Measurements from ENCODE around the gene SLC6A11.

Gene SLC6A11

DNA sequence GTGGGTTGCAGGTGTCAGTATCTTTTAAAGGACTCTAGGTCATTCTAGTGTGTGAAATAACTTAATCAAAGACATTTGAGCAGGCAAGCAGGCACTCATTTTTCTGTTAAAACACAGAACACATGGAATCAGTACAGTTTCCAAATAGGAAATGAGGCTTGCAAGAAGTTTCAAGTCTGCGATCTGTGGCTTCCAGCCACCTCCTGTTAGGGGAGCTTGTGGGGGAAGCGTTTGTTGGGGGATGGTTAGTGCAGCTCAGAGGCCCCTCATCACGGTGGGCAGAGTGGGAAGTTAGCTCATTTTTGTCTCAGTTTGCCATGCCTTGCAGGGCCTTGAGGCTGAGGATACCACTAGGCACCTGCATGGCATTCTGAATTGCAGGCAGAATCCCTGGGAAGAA, 59.9 kb downstream of the SLC6A11 start:
- no peak overlapping the region for H2AFZ ChIP-seq (ENCODE audit: low read length)
- no peaks in the 10 kb centered on the region for H3K36me3 ChIP-seq (ENCODE audit: insufficient read depth, low read length)
- H3K27ac ChIP-seq (ENCODE audit: low read depth, low read length, poor library complexity, severe bottlenecking) = no peak overlapping the region
- H3K27me3 ChIP-seq (ENCODE audit: insufficient read depth, low read length) = no peaks in the 10 kb centered on the region
- no peaks in the 10 kb centered on the region for H3K9me3 ChIP-seq (ENCODE audit: low read length)
- H3K9me2 ChIP-seq (ENCODE audit: low read depth, low read length) = no peaks in the 10 kb centered on the region
- H3K4me1 ChIP-seq (ENCODE audit: insufficient read depth, low read length, severe bottlenecking) = no peaks in the 10 kb centered on the region
- no peak overlapping the region for H3K4me3 ChIP-seq (ENCODE audit: low read depth, low read length, poor library complexity, severe bottlenecking)
- H3F3A ChIP-seq (ENCODE audit: insufficient read depth, low read length) = no peaks in the 10 kb centered on the region
- H3K9ac ChIP-seq (ENCODE audit: low read length) = no peak overlapping the region
- H3K79me2 ChIP-seq (ENCODE audit: insufficient read depth, low read length) = no peaks in the 10 kb centered on the region
- no peaks in the 10 kb centered on the region for H4K20me1 ChIP-seq (ENCODE audit: insufficient read depth, low read length)
- H3K4me2 ChIP-seq (ENCODE audit: low read length) = no peak overlapping the region
- no peak for TF ChIP-seq EZH2 (IDR thresholded peaks at IDR 0.05; ENCODE audit: borderline replicate concordance, low read length)
- TF ChIP-seq, protein P1, sequence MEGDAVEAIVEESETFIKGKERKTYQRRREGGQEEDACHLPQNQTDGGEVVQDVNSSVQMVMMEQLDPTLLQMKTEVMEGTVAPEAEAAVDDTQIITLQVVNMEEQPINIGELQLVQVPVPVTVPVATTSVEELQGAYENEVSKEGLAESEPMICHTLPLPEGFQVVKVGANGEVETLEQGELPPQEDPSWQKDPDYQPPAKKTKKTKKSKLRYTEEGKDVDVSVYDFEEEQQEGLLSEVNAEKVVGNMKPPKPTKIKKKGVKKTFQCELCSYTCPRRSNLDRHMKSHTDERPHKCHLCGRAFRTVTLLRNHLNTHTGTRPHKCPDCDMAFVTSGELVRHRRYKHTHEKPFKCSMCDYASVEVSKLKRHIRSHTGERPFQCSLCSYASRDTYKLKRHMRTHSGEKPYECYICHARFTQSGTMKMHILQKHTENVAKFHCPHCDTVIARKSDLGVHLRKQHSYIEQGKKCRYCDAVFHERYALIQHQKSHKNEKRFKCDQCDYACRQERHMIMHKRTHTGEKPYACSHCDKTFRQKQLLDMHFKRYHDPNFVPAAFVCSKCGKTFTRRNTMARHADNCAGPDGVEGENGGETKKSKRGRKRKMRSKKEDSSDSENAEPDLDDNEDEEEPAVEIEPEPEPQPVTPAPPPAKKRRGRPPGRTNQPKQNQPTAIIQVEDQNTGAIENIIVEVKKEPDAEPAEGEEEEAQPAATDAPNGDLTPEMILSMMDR (IDR thresholded peaks at IDR 0.05; ENCODE audit: low read length) = no peak

DNA sequence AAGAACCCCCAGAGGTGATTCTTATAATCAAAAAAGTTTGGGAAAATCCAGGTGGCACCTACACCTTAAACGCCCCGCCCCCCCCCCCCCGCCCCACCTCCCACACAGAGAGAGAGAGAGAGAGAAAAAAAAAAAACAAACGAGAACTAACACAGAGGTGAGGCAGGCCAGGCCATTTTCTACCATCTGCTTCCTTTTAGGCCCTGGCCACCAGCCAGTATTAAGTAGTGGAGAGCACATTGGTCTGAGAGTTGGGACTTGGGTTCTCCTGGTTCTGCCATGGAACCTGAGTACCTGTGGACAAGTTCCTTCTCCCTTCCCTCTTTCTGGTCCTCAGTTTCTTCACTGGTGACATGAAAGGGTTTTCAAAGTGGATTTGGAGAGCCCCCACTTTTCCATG, 60.6 kb downstream of the SLC6A11 start:
- Histone ChIP-seq H3K4me2 (ENCODE audit: low read length) (no peak overlapping the region), H3K9ac (ENCODE audit: low read length) (no peak overlapping the region), H3K27me3 (ENCODE audit: insufficient read depth, low read length) (no peaks in the 10 kb centered on the region), H3K79me2 (ENCODE audit: insufficient read depth, low read length) (no peaks in the 10 kb centered on the region), H3K9me2 (ENCODE audit: low read depth, low read length) (no peaks in the 10 kb centered on the region), H3K4me1 (ENCODE audit: insufficient read depth, low read length, severe bottlenecking) (no peaks in the 10 kb centered on the region), H3K36me3 (ENCODE audit: insufficient read depth, low read length) (no peaks in the 10 kb centered on the region), H2AFZ (ENCODE audit: low read length) (no peak overlapping the region), H3K9me3 (ENCODE audit: low read length) (no peaks in the 10 kb centered on the region), H4K20me1 (ENCODE audit: insufficient read depth, low read length) (no peaks in the 10 kb centered on the region), H3K27ac (ENCODE audit: low read depth, low read length, poor library complexity, severe bottlenecking) (no peak overlapping the region), H3K4me3 (ENCODE audit: low read depth, low read length, poor library complexity, severe bottlenecking) (no peak overlapping the region), H3F3A (ENCODE audit: insufficient read depth, low read length) (no peaks in the 10 kb centered on the region)
- TF ChIP-seq, protein P1 (IDR thresholded peaks at IDR 0.05; ENCODE audit: low read length) = no peak
- no peak for TF ChIP-seq EZH2 (IDR thresholded peaks at IDR 0.05; ENCODE audit: borderline replicate concordance, low read length)

DNA sequence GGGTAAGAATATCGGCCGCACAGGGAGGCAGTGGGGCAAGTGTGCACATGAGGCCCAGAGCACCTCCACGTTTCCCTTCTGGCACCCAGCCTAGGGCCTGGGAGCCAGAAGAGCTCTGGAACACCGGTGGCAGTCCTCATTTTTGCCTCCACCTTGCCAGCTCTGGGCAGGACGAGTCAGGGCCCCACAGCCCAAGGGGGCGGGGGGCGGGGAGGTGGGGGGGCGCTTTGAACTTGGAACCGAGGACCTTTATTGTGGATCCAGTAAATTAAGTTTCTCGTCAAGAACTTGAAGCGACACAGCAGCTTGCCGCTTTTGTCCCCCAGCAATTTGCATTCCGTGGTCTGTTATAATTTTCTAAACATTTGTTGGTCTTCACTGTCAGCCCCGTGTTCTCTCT, 66.8 kb downstream of the SLC6A11 start:
- no peak overlapping the region for H3K4me2 ChIP-seq (ENCODE audit: low read length)
- H3K4me3 ChIP-seq (ENCODE audit: low read depth, low read length, poor library complexity, severe bottlenecking) = no peak overlapping the region
- TF ChIP-seq, protein P1 (IDR thresholded peaks at IDR 0.05; ENCODE audit: low read length) = no peak
- H3K27ac ChIP-seq (ENCODE audit: low read depth, low read length, poor library complexity, severe bottlenecking) = no peak overlapping the region
- H3K36me3 ChIP-seq (ENCODE audit: insufficient read depth, low read length) = no peaks in the 10 kb centered on the region
- H4K20me1 ChIP-seq (ENCODE audit: insufficient read depth, low read length) = no peaks in the 10 kb centered on the region
- H2AFZ ChIP-seq (ENCODE audit: low read length) = no peak overlapping the region
- H3K79me2 ChIP-seq (ENCODE audit: insufficient read depth, low read length) = no peaks in the 10 kb centered on the region
- no peaks in the 10 kb centered on the region for H3K9me3 ChIP-seq (ENCODE audit: low read length)
- no peaks in the 10 kb centered on the region for H3K4me1 ChIP-seq (ENCODE audit: insufficient read depth, low read length, severe bottlenecking)
- H3K27me3 ChIP-seq (ENCODE audit: insufficient read depth, low read length) = no peaks in the 10 kb centered on the region
- no peaks in the 10 kb centered on the region for H3K9me2 ChIP-seq (ENCODE audit: low read depth, low read length)
- H3F3A ChIP-seq (ENCODE audit: insufficient read depth, low read length) = no peaks in the 10 kb centered on the region
- H3K9ac ChIP-seq (ENCODE audit: low read length) = no peak overlapping the region
